Activated CD4-positive, alpha-beta memory T cell treated with anti-CD3 and anti-CD28 coated beads for 36 hours (primary cell): Measurements from ENCODE around the gene DDX1. TPM values are rescaled to one million over a fixed set of nuclear protein-coding genes. Genes with fewer than 3 reads are reported as not detected.

Experiments used
- CTCF ChIA-PET: fragments of 350-600 bp; sonication (Branson Sonifier 250); formaldehyde crosslinking; loops from one replicate; lab custom pipeline; 2021; ENCODE audit warnings: antibody characterized with exemption, inconsistent platforms; lab: Charles Lee
- POLR2A ChIA-PET: fragments of 350-600 bp; sonication (Branson Sonifier 250); formaldehyde crosslinking; loops from one replicate; lab custom pipeline; 2021; ENCODE audit warnings: antibody characterized with exemption; lab: Charles Lee
- DNase-seq: peaks from one replicate; pipeline ENCODE4 v3.0.0-alpha.2; 2020
- H3K27ac Mint-ChIP-seq: one replicate; pipeline ENCODE4 v1.8.0; 2021; ENCODE audit warnings: mixed read lengths
- H3K27me3 Mint-ChIP-seq: one replicate; pipeline ENCODE4 v1.8.0; 2021; ENCODE audit warnings: mixed read lengths
- H3K36me3 Mint-ChIP-seq: one replicate; pipeline ENCODE4 v1.8.0; 2021; ENCODE audit warnings: mixed read lengths
- H3K4me1 Mint-ChIP-seq: one replicate; pipeline ENCODE4 v1.8.0; 2021; ENCODE audit warnings: low read depth, mixed read lengths
- H3K4me3 Mint-ChIP-seq: one replicate; pipeline ENCODE4 v1.8.0; 2021; ENCODE audit warnings: mild to moderate bottlenecking, mixed read lengths
- H3K9me3 Mint-ChIP-seq: one replicate; pipeline ENCODE4 v1.8.0; 2021; ENCODE audit warnings: mixed read lengths
- intact Hi-C: fragments of 100-400 bp; cut with micrococcal nuclease; formaldehyde crosslinking; loops from one replicate; pipeline ENCODE4 v1.15.1; 2023
- total RNA-seq, 2 experiments: library from RNA; stranded (reverse); gene quantifications; one replicate each; pipeline ENCODE4 v1.2.3, GENCODE V29; 2021

The DDX1 gene
- total RNA-seq, 2 experiments from 2014 or later, result 79.7 to 81.1 TPM

DNA sequence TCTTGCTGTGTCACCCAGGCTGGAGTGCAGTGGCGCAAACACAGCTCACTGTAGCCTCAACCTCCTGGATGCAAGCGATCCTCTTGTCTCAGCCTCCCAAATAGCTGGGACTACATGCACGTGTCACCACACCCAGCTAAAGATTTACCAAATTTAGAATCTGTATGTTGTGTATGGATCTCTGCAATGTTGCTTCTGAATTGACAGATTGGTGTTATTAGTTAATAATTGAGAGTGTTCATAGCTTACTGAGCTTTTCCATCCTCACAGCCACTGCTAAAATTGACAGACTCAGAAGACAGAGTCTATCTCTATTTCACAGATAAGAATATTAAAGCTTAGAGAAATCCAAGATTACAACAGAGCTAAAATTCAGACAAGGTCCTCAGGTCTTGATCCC, 26.3 kb upstream of the DDX1 start:
- ChIA-PET CTCF (interaction anchor here (1.5 kb wide), 1 partner anchor 12 kb away, joined by 11 read pairs; no protein-coding TSS in a partner anchor), POLR2A (no interaction called here)
- Mint-ChIP-seq H3K27me3 (peaks cover 3% of the 10 kb centered on the region), H3K9me3 (no peaks in the 10 kb centered on the region), H3K4me3 (no peak overlapping the region), H3K27ac (no peak overlapping the region), H3K36me3 (peaks cover 2% of the 10 kb centered on the region), H3K4me1 (peaks cover 13% of the 10 kb centered on the region)
- no peak for DNase-seq
- intact Hi-C loops, result loop anchor here (10.0 kb wide), 2 partner anchors 191 to 251 kb away; no protein-coding TSS in a partner anchor

DNA sequence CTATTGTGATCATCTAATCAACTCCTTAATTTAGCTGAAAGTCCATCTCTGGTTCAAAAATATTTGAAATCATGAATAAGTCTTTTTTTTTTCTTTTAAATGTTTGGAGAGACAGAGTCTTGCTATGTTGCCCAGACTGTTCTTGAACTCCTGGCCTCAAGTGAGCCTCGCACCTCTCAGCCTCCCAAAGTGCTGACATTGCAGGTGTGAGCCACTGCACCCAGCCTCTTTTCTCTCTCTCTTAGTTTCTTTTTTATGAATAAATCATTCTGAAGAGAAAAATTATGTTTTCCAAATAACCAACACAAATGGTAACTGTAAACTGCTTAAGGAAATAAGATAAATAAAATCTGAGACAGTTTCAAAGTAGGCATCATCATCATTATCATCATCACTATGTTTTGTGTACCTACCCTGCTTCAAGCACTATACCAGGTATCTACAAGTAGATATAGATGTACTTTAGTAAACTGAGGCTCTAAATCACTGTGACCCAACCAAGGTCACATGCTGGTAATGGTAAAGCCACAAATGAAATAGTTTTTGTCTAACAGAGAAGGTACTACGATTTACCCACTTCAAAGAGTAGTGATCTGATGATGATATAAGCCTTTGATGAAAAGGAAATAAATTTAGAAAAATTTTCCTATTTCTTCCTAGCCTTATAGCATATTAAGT, 25.5 kb upstream of the DDX1 start:
- H3K27me3 Mint-ChIP-seq, result peaks cover 3% of the 10 kb centered on the region
- POLR2A ChIA-PET, result no interaction called here
- CTCF ChIA-PET, result interaction anchor here (1.5 kb wide), 1 partner anchor 11 kb away, joined by 11 read pairs; no protein-coding TSS in a partner anchor

DNA sequence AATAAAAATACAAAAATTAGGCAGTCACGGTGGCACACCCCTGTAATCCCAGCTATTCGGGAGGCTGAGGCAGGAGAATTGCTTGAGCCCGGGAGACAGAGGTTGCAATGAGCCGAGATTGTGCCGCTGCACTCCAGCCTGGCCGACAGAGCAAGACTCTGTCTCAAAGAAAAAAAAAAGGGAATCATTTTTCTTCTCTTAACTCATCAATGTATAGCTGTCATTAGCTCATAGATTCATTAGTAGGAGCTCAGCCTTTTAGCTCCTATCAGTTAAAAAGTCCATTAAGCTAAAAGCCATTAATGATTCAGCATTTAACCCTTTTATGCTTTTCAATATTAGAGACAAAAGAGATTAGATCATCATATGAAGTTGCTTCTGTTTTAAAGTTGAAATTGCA, 24.8 kb upstream of the DDX1 start:
- H3K36me3 Mint-ChIP-seq, result no peaks in the 10 kb centered on the region
- CTCF ChIA-PET, result interaction anchor here (2.4 kb wide), 1 partner anchor 10 kb away, joined by 10 read pairs; no protein-coding TSS in a partner anchor
- H3K27me3 Mint-ChIP-seq, result peaks cover 3% of the 10 kb centered on the region
- POLR2A ChIA-PET, result no interaction called here
- H3K9me3 Mint-ChIP-seq, result no peaks in the 10 kb centered on the region
- no peak overlapping the region for H3K27ac Mint-ChIP-seq
- peaks cover 7% of the 10 kb centered on the region for H3K4me1 Mint-ChIP-seq
- intact Hi-C loops, result loop anchor here (10.0 kb wide), 2 partner anchors 192 to 252 kb away; no protein-coding TSS in a partner anchor
- no peak for DNase-seq
- no peak overlapping the region for H3K4me3 Mint-ChIP-seq

More for the DNA sequence above, 25.5 kb upstream of the DDX1 start:
- Mint-ChIP-seq H3K4me1 (peaks cover 12% of the 10 kb centered on the region), H3K9me3 (no peaks in the 10 kb centered on the region), H3K27ac (no peak overlapping the region), H3K36me3 (peaks cover under 1% of the 10 kb centered on the region), H3K4me3 (no peak overlapping the region)
- DNase-seq, result no peak
- intact Hi-C loops, result loop anchor here (10.0 kb wide), 2 partner anchors 191 to 251 kb away; no protein-coding TSS in a partner anchor

DNA sequence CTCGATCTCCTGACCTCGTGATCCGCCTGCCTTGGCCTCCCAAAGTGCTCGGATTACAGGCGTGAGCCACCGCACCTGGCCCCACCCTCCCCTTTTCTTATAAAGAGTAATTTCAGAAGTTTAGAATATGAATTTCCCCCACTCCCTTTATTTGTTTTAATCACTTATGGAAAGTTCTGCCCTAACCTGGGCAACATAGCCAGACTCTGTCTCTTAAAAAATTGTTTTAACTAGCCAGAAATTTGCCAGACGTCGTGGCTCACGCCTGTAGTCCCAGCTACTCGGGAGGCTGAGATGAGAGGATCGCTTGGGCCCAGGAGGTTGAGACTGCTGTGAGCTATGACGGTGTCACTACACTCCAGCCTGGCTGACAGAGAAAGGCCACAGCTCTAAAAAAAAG, 22.8 kb upstream of the DDX1 start:
- no peaks in the 10 kb centered on the region for H3K36me3 Mint-ChIP-seq
- no peak overlapping the region for H3K27ac Mint-ChIP-seq
- H3K27me3 Mint-ChIP-seq, result peaks cover 3% of the 10 kb centered on the region
- no peaks in the 10 kb centered on the region for H3K9me3 Mint-ChIP-seq
- POLR2A ChIA-PET, result no interaction called here
- CTCF ChIA-PET, result interaction anchor here (0.7 to 2.4 kb wide), 3 partner anchors 8 to 23 kb away, joined by 3 to 10 read pairs (median 4); no protein-coding TSS in a partner anchor
- no peak for DNase-seq
- intact Hi-C loops, result loop anchor here (10.0 kb wide), 2 partner anchors 194 to 254 kb away; no protein-coding TSS in a partner anchor
- no peak overlapping the region for H3K4me3 Mint-ChIP-seq
- no peaks in the 10 kb centered on the region for H3K4me1 Mint-ChIP-seq

DNA sequence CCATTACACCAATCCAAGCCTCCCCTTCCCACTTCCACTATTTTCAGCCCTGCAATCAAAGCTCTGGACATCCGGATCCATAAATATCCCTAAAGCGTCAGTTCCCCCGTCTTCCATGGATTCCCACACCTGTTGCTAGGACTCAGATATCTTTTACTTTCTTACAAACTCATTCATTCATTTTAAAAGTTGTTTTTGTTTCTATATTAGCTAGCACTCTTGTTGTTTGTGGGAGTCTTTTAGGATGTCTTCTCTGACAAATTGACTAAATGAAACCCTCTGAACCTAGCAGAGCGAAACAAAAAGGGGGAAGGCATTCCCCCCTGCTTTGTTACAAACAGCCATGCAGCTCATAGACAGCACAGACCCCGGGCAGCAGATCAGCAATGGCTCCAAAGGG, 21.6 kb upstream of the DDX1 start:
- Mint-ChIP-seq H3K36me3 (no peaks in the 10 kb centered on the region), H3K27ac (no peak overlapping the region), H3K4me3 (no peak overlapping the region), H3K27me3 (peaks cover 3% of the 10 kb centered on the region), H3K4me1 (no peaks in the 10 kb centered on the region), H3K9me3 (no peaks in the 10 kb centered on the region)
- intact Hi-C loops, result no loop called here
- no peak for DNase-seq
- ChIA-PET POLR2A (interaction anchor here (0.5 kb wide), 1 partner anchor 12 kb away, joined by 4 read pairs; no protein-coding TSS in a partner anchor), CTCF (interaction anchor here (1.3 kb wide), 1 partner anchor 9 kb away, joined by 4 read pairs; no protein-coding TSS in a partner anchor)

DNA sequence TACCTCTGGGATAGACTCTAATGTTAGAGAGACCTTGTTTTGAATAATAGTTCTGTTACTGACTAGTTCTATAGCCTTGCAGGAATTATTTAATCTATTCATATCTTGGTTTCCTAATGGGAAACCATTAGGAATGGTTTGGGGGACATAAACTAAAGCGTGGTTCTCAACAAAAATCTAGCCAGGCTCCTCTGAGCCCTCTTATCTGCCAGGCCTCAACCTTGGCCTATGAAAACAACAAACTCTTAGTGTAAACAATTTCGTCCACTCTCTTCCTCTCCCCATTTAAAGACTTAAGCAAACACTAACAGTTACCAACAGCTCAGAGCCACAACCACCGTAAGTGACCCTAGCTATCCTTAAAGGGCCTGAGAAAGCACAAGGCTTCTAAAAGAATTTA, 19.9 kb upstream of the DDX1 start:
- no peak for DNase-seq
- Mint-ChIP-seq H3K27ac (no peak overlapping the region), H3K36me3 (no peaks in the 10 kb centered on the region), H3K9me3 (no peaks in the 10 kb centered on the region), H3K4me1 (no peaks in the 10 kb centered on the region), H3K27me3 (no peaks in the 10 kb centered on the region), H3K4me3 (no peak overlapping the region)
- CTCF ChIA-PET, result no interaction called here
- POLR2A ChIA-PET, result no interaction called here
- intact Hi-C loops, result no loop called here

DNA sequence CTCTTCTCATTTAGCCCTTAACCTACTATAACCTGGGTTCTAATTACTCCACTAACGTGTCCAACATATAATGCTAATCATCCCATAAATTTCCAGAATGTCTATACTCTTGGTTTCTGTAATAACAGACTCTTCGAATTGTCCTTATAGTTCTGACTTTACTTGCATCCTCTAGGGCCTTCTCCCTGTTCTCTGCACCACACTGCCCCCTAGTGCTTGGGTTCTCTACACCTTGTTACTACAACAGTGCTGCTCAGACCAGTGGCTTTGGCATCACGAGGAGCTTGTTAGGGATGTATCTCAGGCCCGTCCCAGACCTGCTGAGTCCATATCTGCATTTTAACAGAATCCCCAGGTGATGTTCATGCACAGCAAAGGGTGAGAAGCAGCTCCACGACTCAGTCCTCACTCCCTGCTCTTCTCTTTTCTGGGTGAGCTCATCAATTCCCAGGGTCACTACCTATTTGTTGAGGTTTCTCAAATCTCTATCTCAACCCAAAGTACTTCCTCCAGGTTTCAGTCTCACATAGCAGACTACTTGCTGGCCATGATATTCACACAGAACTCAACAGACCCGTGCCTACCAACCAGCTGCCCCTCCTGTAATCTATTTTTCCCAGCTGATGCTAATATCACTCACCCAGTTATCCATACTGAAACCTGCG, 14.5 kb upstream of the DDX1 start:
- peak; percentile 92 for DNase-seq
- intact Hi-C loops, result loop anchor here (2.0 kb wide), 1 partner anchor 674 kb away; no protein-coding TSS in a partner anchor
- Mint-ChIP-seq H3K36me3 (no peaks in the 10 kb centered on the region), H3K4me3 (no peak overlapping the region), H3K4me1 (no peaks in the 10 kb centered on the region), H3K9me3 (no peaks in the 10 kb centered on the region), H3K27ac (no peak overlapping the region), H3K27me3 (peaks cover 2% of the 10 kb centered on the region)
- POLR2A ChIA-PET, result interaction anchor here (1.1 kb wide), 1 partner anchor 16 kb away, joined by 3 read pairs; the partner anchor contains the start of gene NBAS
- CTCF ChIA-PET, result interaction anchor here (0.6 to 3.4 kb wide), 39 partner anchors 9 to 676 kb away, joined by 3 to 73 read pairs (median 4); partner anchors contain the start of genes DDX1 and NBAS

DNA sequence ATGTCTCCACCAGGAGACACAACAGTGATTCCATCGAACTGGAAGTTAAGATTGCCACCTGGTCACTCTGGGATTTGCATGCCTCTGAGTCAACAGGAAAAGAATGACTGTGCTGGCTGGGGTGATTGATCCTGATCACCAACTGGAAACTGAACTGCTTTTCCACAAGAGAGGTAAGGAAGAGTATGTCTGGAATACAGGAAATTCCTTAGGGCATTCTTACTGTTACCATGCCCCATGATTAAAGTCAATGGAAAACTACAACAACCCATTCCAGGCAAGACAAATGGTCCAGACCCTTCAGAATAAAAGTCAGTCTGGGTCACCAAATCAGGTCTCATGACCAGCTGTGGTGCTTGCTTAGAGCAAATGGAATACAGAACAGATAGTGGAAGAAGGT, 12.0 kb upstream of the DDX1 start:
- Mint-ChIP-seq H3K4me1 (no peaks in the 10 kb centered on the region), H3K27ac (no peak overlapping the region), H3K4me3 (no peak overlapping the region), H3K27me3 (peaks cover 2% of the 10 kb centered on the region), H3K36me3 (no peaks in the 10 kb centered on the region), H3K9me3 (no peaks in the 10 kb centered on the region)
- intact Hi-C loops, result no loop called here
- DNase-seq, result no peak
- ChIA-PET POLR2A (no interaction called here), CTCF (interaction anchor here (0.6 to 1.1 kb wide), 2 partner anchors 10 to 687 kb away, joined by 3 to 4 read pairs; no protein-coding TSS in a partner anchor)

DNA sequence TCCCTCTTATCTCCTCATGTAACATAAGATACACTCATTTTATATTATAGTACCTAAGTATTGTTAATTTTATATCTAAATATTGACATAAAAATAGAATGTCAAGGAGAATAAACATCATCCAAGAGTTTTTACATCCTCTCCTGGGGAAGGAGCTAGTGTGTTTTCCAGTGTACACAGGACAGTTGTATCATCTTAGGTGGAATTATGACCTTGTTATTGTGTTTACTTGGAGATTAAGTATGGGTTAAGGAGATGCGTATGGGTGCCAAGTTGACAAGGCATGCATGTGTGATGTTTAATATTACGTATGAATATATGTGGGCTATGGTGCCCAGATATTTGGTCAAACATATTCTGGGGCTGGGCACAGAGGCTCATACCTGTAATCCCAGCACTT, 11.2 kb upstream of the DDX1 start:
- POLR2A ChIA-PET, result no interaction called here
- CTCF ChIA-PET, result no interaction called here
- no peaks in the 10 kb centered on the region for H3K9me3 Mint-ChIP-seq
- no peak overlapping the region for H3K27ac Mint-ChIP-seq
- H3K4me1 Mint-ChIP-seq, result no peaks in the 10 kb centered on the region
- no peaks in the 10 kb centered on the region for H3K36me3 Mint-ChIP-seq
- H3K4me3 Mint-ChIP-seq, result no peak overlapping the region
- DNase-seq, result no peak
- H3K27me3 Mint-ChIP-seq, result peaks cover 2% of the 10 kb centered on the region
- intact Hi-C loops, result no loop called here

DNA sequence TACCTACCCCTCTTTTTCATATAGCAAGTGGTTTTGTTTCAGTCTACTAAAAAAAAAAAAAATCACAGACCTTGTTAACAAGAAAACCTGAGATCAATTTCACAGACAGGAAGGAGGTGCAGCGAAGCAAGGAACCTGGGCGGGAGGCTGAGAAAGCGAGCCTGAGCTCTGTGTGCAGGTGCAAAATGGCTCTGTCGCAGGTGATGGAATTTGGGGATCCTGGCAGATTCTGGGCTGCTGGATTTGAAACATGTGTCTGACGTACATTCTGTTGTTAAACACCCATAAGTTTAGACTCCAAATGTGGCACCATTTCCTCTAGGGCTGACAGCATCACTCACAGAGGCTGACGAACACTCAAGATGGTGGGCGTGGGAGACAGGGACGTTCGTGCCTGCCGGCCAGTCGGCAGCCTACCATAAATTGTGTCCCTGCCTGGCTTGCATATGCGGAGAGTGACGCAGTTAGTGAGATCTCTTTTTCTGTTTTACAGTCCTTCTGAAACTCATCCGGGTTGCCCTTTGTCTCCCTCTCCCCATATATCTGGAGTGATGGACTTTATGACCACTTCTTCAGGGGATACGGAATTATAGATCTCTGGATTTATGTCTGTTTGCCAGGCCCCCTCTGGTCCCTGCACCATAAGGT, 8.8 kb upstream of the DDX1 start:
- Mint-ChIP-seq H3K36me3 (no peaks in the 10 kb centered on the region), H3K9me3 (no peaks in the 10 kb centered on the region), H3K27me3 (peaks cover 2% of the 10 kb centered on the region), H3K4me3 (no peak overlapping the region), H3K27ac (no peak overlapping the region), H3K4me1 (no peaks in the 10 kb centered on the region)
- CTCF ChIA-PET, result interaction anchor here (0.9 kb wide), 2 partner anchors 19 to 36 kb away, joined by 3 read pairs; no protein-coding TSS in a partner anchor
- no peak for DNase-seq
- intact Hi-C loops, result no loop called here
- POLR2A ChIA-PET, result no interaction called here

DNA sequence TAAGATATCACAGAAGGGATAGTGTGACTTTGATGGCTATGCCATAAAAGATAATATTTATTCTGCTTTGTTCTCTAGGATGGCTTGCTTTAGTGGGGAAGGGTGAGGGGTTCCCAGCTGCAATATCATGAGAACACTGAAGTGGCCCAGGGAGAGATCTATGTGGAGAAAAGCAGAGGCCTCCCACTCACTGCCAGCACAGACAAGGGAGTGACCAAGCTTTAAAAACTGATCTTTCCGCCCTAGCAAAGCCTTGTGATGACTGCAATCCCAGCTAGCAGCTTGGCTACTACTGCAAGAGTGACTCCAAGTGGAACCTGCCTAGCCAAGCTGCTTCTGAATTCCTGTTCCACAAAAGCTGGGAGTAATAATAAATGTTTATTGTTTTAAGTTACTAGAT, 7.8 kb upstream of the DDX1 start:
- Mint-ChIP-seq H3K4me1 (no peaks in the 10 kb centered on the region), H3K27me3 (peaks cover 2% of the 10 kb centered on the region), H3K9me3 (no peaks in the 10 kb centered on the region), H3K27ac (no peak overlapping the region), H3K4me3 (no peak overlapping the region), H3K36me3 (no peaks in the 10 kb centered on the region)
- CTCF ChIA-PET, result interaction anchor here (0.9 kb wide), 1 partner anchor 8 kb away, joined by 3 read pairs; no protein-coding TSS in a partner anchor
- POLR2A ChIA-PET, result interaction anchor here (0.8 kb wide), 1 partner anchor 22 kb away, joined by 3 read pairs; no protein-coding TSS in a partner anchor
- intact Hi-C loops, result no loop called here
- no peak for DNase-seq
